HG03354 (cell line): ENCODE measurements around the gene B4GALT1.
"Not testable (repeated sequence)": the region's sequence is repeated elsewhere in the genome, so short reads cannot be mapped to it uniquely, and the experiment has no call there.

ENCODE experiments used
- ATAC-seq: cut with Tn5 transposase; IDR thresholded peaks from one replicate; pipeline ENCODE4 v1.9.1; 2021; ENCODE audit warnings: mild to moderate bottlenecking; ENCODE audit not compliant: unreplicated experiment, poor library complexity, severe bottlenecking

B4GALT1 gene

DNA sequence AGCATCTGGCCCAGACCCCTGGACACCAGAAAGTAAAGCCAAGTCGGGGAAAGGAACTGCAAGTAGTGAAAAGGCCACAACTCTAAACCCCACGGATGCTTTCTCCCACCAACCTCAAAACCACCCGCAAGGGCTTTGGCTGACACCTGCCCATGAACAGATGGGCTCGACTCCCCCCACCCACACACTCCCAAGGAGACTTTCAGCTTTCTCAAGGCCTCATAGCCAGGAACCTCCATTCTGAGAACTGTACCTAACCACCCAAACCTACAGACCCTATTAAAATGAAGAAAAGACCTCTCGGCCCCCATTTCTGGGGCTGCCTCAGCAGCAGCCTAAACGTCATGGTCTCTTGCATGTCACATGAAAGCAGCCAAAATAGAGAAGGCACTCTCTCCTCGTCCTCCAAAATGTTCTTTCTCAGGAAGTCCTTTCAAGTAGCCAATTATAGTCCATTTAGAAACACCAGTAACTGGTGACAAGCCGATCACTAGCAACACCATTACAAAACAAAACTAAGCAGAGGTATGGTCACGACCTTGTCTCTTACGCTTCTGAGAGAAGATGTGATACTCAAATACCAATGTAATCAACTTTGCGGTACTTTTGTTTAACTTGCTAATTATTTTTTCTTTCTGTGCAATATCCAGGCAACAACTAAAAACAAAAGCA lies 2.9 kb downstream of the B4GALT1 start:
- peak; percentile 25 for ATAC-seq

DNA sequence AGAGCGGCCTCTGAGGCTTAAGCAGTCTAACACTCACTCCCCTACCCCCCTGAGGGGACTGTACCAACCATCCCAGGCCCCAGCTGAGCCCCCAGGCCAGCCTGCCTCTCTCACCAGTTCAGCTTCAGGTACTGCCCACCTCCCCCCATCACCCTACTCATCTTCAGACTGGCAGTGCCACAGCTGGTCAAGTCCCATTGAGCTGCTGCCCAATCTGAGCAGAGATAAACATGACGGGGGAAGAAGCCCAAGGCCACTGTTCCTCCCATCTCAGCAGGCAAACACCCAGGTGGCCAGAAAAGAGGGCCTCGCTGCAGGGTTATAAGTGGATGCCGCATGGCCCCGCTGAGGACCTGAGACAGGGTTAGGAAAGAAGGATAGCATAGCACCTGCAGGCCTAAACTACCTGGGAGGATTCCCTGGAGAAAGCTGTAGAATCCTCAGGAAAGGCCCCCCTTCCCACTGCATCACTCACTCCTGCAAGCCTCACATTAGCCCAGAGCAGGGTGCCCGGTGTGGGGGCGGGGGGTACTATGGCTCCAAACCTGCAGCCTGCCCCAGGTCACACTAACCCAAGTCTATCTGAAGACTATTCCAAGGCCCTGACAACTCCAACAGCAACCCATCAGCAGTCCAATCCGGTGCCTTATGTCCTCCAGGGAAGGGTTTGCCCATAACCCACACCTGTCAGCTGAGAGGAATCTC lies 3.6 kb downstream of the B4GALT1 start:
- no peak for ATAC-seq

DNA sequence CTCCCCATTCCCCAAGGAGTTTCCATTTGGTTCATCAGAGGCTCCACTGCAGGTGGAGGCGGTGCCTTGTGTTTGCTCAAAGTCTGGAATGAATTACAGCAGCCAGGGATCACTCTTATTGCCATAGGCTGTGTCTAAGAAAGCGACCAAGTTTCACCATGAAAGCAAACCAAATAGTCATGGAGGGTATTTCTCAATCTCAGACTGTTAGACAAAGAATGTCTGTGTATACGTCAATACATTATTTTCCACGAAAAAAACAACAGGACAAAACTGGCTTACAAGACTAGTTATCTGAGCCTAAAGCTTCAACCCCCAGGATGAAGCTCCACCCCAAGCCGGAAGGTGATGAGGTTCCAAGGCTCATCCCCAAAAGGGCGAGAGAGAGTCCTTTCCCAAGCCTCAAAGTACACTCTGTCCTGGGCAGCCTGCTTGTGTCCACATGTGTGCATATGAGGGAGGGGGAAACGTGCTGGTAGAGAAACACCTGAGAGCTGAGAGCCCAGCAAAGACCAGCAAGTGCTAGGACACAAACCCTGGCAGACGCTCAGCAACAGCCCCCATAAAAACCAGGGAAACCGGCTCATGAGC lies 4.3 kb downstream of the B4GALT1 start:
- ATAC-seq: no peak

DNA sequence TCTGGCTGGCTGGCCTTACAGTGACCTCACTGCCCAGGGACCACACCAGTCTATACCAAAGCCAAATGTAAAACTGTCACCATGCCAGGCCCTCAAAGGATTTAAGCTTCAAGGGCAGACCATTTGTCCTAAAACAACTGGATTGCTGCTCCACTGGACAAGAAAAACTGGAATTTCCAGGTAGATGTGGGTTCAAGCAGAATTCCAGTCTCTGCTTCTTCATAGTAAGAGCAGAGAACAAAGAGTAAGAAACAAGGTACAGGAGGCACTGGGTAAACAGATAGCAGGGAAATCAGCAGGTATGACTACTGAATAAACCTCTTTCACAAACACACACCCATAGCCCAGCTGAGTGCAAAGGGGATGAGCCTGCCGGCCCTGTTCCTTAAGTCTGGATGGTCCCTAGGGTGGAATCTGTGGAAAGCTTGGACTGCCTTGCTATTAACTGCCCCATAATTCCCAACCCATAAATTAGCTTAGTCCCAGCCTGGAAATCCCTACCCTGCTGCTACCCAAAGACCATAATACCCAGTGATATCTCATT lies 5.5 kb downstream of the B4GALT1 start:
- ATAC-seq: no peak

DNA sequence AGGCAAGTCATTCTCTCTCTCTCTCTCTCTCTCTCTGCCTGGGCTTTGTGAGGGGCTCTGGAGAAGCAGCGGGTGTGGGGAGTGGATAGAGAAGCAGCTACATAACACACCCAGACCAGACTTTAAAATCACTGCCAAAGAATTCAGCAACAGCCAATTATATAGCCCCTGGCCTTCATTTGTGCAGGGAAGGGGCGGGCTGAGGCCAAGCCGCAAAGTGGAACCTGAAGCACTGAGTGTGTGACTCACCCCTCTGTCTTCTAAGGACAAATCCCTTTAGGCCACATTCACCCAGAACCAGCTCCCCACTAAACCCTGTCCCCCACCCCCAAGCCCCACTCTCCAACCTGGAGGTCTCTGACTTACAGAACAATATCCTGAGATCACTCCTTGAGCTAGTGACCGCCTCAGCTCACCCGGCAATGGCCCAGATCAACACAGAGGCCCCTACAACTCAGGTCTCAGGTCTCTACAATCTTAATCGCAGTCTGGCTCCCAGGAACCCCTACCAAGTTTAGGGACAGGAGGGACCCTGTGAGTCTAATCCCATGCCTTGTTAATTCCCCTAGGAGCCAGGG lies 6.0 kb downstream of the B4GALT1 start:
- ATAC-seq: no peak

DNA sequence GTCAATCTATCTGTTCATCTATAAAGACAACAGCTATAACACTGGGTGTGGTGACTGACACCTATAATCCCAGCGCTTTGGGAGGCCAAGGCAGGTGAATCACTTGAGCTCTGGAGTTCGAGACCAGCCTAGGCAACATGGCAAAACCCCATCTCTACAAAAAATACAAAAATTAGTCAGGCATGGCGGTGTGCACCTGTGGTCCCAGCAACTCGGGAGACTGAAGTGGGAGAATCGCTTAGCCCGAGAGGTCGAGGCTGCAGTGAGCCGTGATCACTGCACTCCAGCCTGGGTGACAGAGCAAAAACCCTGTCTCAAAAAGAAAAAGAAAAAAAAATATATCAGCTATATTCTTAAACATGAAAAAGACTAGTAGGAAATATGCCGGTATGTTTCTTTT lies 6.7 kb downstream of the B4GALT1 start:
- ATAC-seq: not testable (repeated sequence)

DNA sequence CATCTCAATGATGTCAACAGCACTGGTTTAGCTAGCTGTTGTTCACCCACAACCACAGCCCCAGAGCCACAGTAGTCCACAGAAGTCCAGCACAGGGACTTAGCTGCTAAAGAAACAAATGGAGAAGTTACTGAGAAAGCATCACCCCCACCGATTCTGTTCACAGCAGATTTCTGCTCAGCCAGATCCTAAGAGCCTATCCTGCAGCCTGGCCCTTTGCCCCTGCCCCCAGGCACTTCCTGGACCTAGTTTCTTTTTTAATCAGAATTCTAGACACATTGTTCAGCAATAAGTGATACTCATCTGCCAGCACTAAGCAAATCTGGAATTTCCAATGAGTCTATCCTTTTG lies 7.4 kb downstream of the B4GALT1 start:
- peak; percentile 25 for ATAC-seq

DNA sequence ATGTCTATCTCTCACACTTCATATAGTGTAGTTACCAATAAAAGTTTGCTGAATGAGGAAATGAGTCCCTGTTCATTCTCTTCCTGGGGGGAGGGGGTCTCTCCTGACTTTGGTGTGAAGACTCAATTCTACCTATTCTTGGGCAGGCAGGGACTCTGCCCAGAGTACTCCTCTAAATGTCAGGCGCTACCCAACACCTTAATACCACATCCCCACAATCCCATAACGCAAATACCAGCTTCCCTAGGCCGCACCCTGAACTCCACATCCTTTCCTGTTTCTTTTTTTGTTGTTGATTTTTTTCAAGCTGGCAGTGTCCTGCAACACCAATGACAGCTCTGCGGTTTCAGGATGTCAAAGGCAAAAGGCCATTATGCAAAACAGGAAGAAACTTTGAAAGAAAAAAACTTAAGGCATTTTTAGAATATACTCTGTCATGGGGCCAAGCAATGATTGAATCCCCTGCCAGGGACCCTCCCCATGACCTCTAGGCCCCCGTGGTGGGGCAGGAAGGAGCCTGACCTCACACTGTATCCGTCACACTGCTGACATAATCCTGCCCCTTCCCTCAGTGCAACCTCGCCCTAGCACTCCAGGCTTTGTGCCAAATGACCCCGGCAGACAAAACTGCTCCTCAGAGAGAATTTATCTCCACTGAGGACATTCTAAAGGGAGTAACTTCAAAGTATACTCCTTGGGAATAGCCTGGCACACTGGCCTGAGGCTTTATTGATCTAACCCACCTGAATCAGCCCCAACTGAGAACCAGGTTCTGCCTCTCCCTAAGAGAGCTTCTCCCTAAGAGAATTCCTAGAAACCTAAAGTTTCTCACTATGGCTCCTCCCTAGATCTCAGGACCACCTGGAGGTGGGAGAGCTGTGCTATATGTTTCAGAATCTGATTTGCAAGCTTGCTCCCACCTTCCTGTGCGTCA lies 8.0 kb downstream of the B4GALT1 start:
- peak; percentile 31 for ATAC-seq

DNA sequence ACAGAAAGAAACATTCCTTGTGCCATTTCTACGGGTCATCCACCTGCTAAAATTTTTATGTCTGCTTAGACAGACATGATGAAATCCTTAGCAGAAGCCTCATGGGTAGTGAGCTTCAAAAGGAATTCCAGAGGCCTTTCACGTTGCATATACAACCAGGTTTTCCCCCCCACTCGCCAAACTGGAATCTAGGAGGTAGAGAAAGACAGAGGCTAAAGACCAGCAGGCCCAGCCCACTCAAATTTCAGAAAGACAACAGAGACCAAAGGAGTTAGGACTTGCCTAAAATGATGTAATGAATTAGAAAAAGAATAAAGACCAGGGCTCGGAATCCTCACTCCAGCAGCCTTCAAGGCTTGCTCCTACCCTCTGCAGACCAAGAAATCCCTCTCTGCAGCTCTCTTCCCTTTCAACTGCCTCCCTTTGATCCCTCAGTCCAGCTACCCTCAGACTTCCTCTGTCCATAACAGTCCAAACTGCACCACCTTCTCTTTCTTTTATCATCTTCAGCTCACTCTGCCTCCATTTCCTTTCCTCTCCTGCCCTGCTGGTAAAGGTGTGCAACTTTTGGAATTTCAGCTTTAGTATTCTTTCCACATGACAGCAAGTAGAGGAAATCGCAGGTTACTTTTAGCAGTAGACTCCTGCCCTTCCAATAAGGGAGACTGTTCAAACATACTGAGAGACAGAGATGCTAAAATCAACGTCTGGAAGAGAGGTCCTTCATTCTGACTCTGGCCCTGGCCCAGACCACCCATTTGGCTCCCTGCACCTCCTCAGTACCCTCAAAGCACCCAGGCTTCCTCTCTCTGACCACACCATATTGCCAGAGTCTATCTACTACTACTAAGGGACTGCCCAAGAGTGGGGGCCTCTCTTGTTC lies 8.9 kb downstream of the B4GALT1 start:
- peak; percentile 15 for ATAC-seq

DNA sequence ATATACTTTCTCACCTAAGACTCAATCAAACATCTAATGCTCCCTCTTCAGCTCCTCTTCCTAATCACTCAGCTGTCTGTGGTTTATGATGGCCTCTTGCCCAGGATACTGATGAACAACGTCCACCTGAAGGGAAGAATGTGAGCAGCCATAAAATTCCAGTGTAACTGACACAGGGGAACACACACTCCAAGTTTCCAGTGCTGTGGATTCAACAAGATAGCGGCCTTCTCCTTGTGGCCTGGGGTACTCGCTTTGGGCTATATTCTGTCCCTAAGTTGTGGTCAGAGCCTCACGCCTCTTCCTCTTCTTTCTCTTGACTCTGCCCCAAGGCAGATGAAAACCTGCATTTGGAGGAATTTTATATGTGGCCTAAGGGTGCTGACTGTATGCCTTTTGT lies 11.7 kb downstream of the B4GALT1 start:
- ATAC-seq: no peak

DNA sequence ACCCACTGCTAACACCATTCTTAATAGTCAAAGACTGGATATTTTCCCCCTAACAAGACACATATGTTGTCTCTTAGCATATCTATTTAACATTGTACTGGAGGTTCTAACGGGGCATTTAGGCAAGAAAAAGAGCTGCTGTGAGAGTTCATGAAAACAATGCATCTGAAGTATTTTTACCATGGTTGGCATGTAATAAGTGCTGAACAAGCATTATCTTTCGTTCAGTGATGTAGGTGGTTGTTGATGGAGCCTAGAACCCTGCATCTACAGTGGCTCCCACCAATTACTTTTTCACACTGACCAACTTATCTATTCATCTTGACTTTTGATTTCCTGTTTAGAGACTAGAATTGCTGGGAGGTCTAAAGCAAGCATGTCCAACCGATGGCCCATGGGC lies 12.8 kb downstream of the B4GALT1 start:
- no peak for ATAC-seq

DNA sequence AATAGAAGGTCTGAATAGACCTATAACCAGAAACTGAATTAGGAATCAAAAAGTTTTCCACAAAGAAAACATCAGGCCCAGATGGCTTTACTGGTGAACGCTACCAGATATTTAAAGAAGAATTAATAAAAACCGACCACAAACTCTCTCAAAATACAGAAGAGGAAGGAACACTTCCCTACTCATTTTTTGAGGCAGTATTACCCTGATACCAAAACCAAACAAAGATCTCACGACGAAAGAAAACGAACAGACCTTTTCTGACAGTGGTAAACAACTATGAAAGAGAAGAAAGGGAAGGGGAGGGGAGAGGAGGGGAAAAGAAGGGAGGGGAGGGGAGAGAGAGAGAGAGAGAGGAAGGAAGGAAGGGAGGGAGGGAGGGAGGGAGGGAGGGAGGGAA lies 13.5 kb downstream of the B4GALT1 start:
- ATAC-seq: peak; percentile 53

DNA sequence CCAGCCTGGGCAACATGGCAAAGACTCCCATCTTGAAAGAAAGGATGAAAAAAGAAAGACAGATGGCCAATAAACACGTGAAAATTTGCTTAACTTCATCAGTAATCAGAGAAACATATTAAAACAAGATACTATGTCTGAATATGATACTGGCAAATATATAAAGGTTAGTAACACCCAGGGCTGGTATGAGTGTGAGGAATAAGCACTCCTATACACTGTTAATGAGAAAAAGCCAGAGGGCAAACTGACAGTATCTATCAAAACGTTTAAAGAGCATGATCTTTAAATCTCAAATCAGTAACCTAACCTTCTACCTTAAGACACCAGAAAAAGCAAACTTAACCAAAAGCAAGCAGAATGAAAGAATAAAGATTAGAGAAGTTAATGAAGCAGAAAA lies 14.1 kb downstream of the B4GALT1 start:
- ATAC-seq: no peak

DNA sequence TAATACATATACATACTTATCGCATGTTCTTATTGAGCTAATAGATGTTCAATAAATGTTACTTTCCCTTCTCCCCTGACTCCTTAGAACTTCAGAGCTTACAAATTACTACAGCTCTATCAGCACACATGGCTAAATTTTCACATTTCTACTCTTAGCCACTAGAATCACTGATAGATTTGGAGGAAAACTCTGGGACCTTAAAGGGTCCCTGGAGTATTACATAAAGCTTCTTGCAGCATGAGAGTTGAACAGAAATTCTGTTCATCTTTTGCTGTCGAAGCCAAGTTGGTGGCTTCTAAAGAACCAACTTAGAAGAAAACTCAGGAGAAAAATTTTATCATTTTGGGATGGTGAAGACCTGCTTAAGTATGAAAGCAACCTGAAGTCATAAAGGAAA lies 15.5 kb downstream of the B4GALT1 start:
- no peak for ATAC-seq

DNA sequence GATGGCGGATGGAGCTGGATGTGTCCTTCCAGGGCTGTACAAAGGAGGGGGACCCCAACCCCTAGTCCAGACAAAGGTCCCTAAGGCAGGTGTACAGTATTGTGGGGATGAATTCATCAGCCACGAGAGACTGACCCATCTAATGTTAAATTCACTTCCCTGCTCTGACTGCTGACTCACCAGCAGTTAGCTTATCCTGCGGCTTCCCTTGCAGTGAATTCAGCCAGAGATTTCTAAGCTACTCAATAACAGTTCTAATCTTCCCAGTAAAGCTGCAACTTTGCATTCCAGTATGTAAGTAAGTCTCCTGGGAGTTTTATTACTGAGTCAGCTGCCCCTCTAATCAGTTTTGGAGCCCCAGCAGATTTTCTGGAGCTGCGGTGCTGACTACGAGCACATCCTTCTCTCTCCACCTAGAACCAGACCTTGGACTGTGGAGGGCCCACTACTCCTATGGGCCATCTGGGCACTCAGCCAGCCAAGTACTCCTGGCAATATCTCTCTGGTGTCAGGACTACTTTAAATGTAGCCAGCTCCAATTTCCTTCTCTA lies 16.1 kb downstream of the B4GALT1 start:
- no peak for ATAC-seq

DNA sequence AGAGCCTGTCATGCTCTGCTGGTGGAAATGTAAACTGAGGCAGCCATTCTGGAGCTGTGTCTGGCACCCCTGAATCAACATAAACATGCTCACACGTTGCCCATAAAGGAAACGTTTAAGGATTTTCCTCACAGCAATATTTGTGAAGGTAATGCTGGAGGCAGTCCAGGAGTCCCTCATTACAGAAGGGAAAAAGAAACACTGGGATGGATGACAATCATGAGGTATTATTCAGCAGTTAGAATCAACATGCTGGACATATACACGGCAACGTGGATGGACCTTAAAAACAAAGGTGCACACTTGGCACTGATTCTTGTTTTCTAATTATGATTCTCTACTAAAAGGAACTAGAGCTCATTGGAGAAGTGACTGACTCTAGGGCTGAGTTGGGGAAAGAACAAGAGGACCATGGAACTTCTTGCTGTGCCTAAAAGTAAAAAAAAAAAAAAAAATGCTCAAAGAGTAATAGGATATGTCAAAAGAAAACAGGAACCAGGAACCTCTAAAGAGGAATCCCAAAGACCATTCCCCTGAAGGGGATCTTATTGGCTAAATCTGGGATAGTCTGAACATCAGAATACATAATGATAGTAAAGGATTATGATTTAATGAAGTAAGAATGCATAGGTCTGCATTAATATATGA lies 18.6 kb downstream of the B4GALT1 start:
- ATAC-seq: no peak

DNA sequence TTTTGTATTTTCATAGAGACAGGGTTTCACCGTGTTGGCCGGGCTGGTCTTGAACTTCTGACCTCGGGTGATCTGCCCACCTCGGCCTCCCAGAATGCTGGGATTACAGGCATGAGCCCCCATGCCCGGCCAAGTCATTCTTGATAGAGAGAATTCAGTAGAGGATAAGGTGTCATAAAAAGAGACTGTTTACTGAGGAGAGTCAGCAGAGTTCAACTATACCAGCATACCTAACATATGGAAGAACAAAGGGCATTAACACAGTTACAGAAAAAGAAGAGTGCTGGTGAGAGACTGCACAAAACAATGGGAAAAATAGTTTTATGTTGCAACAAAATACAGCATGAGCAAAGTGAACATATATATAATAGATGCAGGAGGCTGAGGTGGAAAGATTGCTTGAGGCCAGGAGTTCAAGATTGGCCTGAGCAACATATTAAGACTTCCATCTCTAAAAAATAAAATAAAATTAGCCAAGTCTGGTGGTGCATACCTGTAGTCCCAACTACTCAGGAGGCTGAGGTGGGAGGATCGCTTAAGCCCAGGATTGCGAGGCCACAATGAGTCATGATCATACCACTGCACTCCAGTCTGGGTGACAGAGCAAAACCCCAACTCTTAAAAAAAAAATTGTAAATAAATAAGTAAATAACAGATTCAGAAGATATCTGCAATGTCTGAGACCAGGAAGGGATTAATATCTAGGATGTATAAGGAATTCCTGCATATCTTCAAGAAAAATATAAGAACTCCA lies 19.5 kb downstream of the B4GALT1 start:
- no peak for ATAC-seq
